HG03103 (cell line): ENCODE data around the gene TMEM178A.

Experiments
- ATAC-seq: cut with Tn5 transposase; IDR thresholded peaks from one replicate; pipeline ENCODE4 v1.9.1; 2021; ENCODE audit warnings: low read depth; ENCODE audit not compliant: unreplicated experiment

Gene TMEM178A

DNA sequence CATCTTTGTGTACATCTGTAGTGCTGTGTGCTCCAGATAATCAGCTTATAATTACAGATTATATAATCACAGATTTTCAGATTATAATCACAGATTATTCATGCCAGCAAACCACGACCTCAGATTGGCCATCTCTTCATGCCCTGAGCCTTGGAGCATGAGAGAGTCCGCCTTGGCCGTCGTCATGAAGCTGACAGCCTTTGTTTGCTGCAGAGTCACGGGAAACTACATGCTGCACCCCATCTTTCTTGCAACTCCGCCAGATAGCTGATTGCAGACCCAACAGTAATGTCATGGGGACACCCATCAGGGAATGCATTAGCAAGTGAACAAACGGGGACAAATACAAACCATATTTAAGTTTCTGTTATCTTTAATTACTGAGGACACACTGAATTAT is 7.3 kb downstream of the TMEM178A start:
- ATAC-seq, result no peak

DNA sequence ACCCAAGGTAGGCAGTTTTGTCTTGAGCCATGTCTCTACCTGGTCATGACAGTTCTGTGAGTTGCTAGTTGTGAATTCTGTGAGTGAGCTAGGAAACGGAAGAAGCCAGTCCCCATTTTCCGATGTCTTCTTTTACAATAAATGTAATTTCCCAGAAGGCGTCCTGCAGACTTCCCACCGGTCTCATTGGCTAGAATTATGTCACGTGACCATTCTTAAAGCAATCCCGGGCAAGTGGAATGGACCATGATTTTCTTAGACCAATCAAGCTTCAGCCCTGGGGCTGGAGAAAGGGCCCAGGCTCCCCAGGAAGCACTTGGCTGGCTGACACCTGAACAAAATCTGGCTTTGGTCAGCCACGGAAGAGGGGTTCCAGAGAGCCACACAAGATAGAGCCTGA is 10.6 kb downstream of the TMEM178A start:
- ATAC-seq, result no peak

DNA sequence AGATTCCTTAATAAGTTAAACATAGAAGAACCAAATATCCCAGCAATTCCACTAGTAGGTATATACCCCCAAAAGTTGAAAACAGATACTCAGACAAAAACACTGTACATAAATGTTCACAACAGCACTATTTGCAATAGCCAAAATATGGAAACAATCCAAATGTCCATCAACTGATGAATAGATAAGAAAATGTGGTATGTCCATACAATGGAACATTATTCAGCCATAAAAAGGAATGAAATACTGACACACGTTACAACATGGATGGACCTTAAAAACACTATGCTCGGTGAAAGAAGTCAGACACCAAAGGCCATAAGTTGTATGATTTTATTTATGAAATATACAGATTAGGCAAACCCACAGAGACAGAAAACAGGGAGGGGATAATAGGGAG is 12.5 kb downstream of the TMEM178A start:
- no peak for ATAC-seq

DNA sequence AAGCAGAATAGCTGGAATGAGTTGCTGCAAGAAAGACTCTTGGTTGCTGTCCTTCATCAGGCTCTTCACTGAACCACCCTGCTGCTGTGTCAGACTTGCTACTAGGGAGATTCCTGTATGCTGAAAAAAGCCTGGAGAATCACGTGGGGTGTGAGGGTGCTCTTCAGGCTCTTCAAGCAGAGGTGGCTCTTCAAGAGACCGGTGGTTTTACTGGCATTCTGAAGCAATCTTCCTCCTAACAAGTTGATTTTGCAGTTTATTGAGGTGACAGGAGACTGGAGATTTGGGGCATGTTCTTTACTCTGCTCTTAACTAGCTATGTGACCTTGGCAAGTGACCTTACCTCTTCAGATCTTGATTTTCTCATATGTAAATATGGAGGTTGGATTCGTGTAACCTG is 14.1 kb downstream of the TMEM178A start:
- ATAC-seq, result no peak

DNA sequence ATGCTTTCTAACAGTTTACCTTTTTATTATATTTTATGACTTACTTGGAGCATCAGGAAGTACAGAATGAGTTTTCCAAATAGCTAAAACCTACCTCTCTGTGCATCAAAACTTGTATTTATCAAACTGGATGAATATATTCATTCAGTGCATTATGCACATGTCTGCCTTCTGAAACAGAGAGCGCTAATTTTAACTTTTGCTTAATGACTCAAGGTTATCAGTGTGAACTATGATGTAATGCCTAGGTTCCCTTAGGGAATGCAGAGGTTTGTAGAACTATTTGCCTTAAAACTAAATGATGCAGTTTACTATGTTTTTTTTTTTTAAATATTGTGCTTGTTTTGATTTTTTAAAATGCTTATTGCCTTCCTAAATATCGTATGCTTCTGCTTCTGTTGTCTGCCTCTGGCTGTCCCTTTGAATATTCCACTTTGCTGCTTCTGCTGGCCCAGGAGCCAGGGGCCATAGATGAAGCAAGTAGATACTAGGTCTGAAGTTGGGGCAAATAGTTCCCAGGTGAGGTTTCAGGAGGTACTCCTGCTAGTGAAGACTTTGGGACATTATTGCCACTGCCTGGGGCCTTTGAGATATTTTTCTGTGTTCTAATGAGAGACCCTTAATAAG is 16.5 kb downstream of the TMEM178A start:
- ATAC-seq, result no peak

DNA sequence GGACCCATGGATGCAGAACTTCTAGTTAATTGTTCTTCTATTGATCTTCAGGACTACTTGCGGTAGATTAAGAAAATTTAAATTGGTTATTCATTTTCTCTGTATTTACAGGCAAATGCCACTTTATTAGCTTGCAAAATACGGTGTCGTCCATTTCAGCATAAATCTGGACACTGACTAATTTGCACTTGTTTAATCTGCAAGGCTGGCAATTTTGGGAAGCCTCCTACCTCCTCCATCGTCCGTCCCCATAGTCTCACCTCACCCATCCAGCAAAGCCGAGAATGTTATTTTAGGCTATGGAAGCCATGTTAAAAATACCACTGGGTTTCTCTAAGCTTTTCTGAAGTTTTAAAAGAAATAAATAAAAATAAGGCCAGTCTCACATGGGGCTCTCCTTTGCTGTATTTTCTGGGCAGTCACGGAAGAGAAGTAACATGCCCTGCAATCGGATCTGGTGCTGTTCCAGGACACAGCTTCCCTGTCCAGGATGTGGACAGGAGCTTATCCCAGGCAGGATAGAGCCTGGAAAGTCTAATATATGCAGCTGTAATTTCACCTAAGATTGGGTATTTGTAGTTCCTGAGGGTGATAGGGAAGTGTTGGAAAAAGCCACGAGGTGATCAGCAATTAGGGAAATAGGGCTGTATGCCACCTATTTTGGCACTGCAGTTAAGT is 17.4 kb downstream of the TMEM178A start:
- ATAC-seq, result no peak

DNA sequence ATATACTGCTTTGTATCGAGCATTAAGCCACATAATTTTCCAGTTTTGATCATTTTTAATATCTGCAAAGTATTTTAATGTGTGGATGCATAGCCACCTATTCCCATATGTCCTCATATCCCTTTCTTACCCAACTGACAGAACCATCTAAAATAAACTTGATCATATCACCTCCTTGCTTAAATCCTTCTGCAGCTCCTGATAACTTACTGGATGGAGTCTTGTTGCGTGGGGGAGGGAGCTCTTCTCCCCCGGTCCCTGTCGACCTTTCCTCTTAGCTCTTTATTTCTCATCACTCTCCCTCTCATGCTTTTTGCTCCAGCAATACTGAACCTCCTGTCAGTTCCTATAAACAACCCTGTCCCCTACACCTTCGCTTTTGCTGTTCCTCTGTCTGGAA is 18.7 kb downstream of the TMEM178A start:
- no peak for ATAC-seq

DNA sequence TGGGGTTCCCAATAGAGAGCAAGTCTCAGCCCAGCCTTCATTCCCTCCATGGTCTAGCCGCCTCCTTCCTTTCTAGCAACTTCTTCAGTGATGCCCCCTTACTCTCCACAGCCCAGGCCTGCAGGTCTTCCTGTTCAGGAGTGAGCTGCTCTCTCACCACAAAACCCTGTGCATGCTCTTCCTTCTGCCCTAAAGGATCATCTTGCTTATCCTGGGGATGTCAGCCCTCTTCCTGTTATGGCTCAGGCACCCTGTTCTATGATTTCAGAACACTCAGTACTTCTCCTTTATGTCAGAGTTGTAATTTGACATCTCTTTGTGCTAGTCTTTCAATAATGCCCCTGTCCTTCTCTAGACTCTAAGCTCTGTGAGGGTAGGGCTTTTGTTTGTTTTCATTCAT is 19.4 kb downstream of the TMEM178A start:
- ATAC-seq, result no peak

DNA sequence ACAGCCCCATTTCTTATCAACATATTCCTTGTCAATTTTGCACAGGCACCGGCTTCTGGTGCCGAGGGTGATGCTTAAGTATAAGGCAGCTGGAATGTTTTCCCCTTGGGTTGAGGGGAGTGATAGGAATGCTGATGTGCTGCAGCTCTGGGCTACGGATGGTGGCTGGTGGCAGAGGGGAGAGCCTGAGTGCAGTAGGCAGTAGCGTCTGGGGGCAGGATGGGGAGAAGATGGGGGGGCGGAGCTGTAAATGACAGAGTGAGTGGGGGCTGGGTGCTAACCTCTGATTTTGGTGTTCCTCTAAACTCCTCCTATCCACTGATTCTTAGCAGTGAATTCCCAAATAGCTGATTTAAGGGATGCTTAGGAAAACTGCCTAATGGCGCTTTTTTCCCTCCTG is 20.7 kb downstream of the TMEM178A start:
- no peak for ATAC-seq

DNA sequence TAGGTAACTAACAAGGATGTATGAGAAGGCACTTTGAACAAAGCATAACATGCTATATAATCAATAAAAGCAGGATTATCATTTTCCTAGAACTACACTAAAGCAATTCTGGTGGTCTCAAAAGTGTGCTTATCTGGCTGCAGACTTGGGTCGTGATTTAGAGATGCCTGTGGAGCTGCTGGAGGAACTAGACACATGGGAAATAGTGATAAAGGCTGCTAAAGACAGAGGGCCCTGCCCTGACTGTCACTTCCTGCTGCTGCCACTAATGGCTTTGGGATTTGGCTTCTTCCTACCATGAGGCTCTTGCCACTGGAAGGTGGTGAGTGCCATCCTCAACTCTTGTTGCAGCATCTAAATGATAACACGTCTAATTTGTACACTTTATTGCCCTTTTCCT is 22.5 kb downstream of the TMEM178A start:
- ATAC-seq, result no peak

DNA sequence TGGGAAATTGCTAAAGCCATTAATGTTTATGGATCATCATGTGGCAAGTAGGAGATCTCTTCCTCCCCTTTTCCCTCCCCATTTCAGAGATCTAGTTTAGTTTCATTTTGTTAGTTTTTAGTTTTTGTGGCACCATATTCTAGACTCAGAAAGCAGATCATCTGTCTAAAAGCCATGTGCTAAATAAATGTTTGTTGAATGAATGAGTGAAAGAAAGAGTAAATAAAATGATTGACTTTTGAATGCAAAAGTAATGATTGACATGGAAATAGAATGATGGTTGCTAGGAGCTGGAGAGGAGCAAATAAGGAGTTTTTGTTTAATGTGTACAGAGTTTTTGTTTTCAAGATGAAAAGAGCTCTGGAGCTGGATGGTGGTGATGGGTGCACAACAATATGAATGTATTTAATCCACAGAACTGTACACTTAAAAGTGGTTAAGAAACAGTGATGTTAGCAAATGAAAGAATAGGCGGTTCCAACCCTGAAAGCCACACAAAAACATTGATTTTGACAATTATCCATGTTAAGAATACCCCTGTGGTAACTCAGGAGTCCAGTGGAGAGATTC is 23.6 kb downstream of the TMEM178A start:
- ATAC-seq, result no peak

DNA sequence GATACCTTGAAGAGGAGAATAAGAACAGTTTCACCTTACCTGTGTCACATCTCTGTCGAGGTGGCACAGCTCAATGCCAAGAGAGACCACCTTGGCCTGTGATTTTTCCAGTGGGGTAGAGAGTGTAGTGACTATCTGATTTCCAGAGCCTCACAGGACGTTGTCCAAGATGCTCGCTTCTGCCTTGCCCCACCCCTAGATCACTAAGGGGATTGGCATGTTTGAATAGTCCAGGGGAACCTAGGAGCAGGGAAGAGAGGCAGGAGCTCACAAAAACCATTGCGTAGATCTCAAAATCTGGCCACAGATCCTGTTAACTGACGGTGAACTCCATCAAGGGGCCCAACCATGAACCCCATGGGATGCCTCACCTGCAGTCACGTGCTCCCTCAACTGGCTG is 24.2 kb downstream of the TMEM178A start:
- no peak for ATAC-seq

DNA sequence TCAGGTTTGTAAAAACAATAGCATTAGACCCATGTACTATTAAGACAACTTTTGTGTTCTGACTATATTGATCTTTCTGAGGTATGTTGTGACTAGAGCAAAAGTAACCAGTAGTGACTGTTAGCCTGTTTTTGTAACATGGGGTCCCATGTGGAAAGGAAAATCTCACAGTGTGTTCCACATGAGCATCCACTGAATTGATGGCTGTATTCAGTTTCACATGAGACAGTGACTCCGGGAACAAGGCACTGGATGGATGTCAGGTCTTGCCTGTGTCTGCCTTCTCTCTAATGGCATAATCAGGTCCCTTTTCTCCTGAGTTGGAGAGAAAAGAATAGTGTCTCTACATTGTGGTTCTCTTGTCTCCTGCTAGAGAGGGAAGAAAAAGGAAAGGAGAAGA is 27.5 kb downstream of the TMEM178A start:
- ATAC-seq, result no peak

DNA sequence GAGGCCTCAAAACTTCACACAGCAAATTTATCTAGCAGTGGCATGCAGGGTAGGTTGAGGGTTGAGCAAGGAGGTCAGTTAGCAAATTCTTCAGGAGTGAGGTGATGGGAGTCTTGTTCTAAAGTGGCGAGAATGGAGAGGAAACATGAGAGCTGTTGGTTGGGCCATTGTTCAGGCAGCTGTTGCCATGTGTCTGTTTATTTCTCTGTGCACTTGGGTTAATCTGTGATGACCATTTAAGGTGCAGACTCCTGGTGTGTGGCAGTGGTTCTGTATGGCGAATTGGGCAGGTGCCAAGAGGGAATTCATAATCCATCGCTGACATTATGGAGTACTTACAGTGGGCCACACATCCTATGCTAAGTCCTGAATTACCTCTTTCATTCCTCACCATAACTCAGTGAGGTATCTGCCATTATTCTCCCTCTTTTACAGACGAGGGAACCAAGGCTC is 30.4 kb downstream of the TMEM178A start:
- ATAC-seq, result no peak

DNA sequence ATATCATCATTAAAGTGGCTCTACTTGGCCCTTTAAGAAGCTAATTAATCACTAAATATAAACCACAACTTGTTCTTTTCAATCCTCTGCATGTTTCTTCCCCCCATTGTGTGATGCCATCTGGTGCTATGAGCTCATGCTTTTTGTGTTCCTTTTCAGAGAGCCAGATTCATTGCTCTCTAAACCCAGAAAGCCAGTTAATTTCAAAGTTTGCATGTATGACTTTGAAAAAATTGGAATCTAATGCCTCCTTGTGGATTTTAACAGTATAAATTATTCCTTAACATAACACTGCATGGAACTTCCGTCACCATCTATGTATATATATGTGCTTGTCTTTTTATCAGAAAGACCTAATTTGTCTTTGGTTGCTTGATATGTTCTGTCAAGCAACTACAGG is 31.1 kb downstream of the TMEM178A start:
- no peak for ATAC-seq

DNA sequence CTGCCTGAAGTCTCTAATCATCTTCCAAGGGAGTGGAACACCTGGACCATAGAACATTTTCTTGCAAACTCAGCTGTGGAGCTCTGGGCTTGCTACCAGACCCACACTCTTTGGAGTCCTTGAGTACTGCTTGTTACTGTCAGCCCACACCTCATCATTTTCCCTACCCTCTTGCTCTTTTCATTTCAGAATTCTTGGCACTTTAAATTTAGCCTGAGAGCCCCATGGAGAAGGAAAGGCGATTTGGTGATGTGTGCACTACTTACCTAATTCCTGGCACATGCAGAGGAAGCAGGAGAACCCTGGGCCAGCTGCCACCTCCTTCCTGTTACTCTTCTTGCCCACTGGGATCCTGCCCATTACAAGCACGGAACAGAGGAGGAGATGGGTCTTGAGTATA is 31.7 kb downstream of the TMEM178A start:
- no peak for ATAC-seq

DNA sequence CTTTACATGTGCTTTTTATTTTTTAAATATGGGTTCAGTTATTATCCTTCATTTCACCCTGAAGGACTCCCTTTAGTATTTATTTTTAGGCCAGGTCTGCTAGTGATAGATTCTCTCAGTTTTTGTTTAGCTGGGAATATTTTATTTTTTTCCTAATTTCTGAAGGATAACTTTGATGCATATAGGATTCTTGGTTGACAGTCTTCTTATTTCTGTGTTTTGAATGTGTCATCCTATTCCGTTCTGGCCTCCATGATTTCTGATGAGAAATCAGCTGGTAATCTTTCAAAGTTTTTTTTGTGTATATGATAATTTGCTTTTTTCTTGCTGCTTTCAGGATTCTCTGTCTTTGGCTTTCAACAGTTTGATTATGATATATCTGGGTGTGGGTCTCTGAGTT is 35.4 kb downstream of the TMEM178A start:
- no peak for ATAC-seq

DNA sequence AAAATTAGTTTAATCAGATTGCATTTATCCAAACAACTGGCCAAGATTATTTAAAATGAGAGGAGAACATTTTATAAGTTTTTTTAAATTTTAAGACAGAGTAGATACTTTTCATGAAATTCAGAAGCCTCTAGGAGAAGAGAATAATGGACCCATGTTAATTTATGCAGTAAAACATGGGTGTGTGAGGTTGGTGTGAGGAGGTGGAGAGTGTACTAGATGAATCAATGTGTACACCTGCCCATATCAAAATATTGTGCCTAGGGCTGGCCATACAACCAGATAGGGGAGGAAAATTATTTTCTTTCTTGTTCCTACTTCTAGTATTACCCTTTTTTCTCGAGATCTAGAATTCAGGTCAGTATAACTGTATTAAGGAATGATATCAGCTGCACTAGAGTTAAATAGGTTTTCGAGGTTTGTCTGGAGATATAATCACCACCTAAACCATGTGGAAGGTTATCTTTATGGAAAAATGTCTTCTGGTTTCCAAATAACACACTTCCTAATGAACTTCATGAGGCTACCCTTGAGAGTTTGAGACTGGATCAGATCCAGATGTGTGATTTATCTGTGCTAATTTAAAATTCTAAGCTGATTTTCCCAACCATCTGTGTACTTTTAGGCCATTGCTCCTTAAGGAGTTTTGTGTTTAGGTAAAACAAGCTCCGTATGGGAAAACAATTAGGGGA is 37.6 kb downstream of the TMEM178A start:
- no peak for ATAC-seq

DNA sequence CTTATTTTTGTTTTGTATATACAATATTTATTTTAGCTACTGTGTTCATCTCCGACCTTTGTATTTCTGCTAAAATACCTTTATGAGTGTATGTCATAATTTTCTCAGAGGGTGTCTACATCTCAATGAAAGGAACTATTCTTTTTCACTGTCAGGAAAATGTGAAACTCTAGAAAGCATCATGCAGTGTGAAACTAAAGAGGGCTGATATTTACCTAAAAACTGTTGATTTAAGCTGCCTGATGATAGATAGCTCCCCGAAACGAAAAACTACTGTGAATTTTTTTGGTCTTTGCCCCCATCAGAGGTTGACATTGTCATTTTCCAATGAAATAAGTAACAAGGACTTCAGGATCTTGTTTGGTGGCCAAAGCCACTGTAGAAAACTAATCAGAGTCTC is 38.8 kb downstream of the TMEM178A start:
- no peak for ATAC-seq

DNA sequence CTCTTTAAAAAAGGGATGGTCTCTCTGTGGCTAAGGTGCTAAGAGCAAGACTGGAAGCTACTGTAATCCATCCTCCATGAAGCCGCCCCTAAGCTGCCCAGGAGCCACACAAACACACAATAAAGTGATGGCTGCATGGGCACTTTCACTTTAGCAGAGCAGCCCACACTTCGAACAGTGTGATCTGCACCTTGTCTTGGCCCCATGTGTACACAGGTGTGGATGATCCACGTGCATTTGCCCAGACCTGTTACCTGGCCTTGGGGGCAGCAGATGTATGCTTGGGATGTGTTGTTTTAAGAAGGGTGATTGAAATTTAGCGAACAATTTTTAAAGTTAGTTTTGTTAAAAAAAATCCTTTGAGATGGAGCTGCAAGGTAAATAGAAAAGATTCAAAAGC is 39.9 kb downstream of the TMEM178A start:
- ATAC-seq, result no peak

DNA sequence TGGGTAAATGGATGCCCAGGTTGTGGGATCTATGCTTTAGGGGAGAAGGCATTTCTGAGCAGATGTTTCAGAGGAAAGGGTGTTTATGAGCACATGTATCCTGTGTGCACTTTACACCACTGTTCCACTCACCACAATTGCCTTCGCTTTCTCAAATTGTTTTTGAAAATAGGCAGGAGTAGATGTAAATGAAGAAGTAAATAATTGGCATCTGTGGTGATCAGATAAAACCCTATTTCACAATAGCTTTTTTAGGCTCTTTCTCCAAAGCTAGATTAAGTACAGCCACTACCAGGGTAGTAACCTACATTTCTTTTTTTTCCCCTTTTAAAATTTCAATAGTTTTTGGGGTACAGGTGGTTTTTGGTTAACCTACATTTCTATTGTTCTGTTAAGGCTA is 40.6 kb downstream of the TMEM178A start:
- no peak for ATAC-seq

DNA sequence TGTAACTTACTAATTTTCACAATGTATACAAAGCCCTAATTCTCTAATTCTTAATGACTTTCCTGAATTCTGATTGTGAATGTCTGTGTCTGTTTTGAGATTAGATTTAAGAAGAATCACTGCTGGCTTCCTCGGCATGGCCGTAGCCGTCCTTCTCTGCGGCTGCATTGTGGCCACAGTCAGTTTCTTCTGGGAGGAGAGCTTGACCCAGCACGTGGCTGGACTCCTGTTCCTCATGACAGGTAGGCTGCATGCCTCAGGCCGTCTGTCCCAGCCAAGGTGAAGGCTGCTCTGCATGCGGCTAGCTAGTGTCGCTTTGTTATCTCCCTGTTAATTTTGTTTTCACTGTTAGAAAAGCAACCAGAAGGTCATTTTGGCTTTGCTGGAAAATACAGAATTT is 41.2 kb downstream of the TMEM178A start:
- ATAC-seq, result no peak
